Measurements from ENCODE around the gene ZBTB46. TPM values are rescaled to one million over a fixed set of nuclear protein-coding genes. Genes with fewer than 3 reads are reported as not detected.

Gene ZBTB46
- total RNA-seq, 6 experiments from 2014 or later, result 0.38 to 1.1 (median 0.64) TPM

- no peak for TF ChIP-seq CTCF (IDR thresholded peaks at IDR 0.05)
- no peak overlapping the region for H3K27ac Mint-ChIP-seq
- peaks cover 2% of the 10 kb centered on the region for H3K27me3 Mint-ChIP-seq (ENCODE audit: insufficient read depth)
- H3K4me1 Mint-ChIP-seq (ENCODE audit: low read depth), result no peaks in the 10 kb centered on the region
- H3K9me3 Mint-ChIP-seq, result no peaks in the 10 kb centered on the region
- no peak overlapping the region for H3K4me3 Mint-ChIP-seq
- H3K36me3 Mint-ChIP-seq (ENCODE audit: low read depth), result peaks cover 5% of the 10 kb centered on the region; the same call in 1 of the 2 replicates
- DNase-seq, result no peak
These were observed 95.9 kb downstream of the ZBTB46 start for GRCh38 chr20:63734946-63735858.

- no peak for TF ChIP-seq CTCF (IDR thresholded peaks at IDR 0.05)
- Mint-ChIP-seq H3K27ac (no peak overlapping the region), H3K9me3 (no peaks in the 10 kb centered on the region), H3K4me1 (ENCODE audit: low read depth) (no peaks in the 10 kb centered on the region), H3K27me3 (ENCODE audit: insufficient read depth) (peaks cover 2% of the 10 kb centered on the region), H3K36me3 (ENCODE audit: low read depth) (peaks cover 13% of the 10 kb centered on the region), H3K4me3 (no peak overlapping the region)
- DNase-seq, result no peak
These were observed 96.7 kb downstream of the ZBTB46 start for GRCh38 chr20:63734111-63734945.

GRCh38 chr20:63733579-63734081 lies 97.4 kb downstream of the ZBTB46 start:
- Mint-ChIP-seq H3K9me3 (no peaks in the 10 kb centered on the region), H3K4me1 (ENCODE audit: low read depth) (no peaks in the 10 kb centered on the region), H3K27me3 (ENCODE audit: insufficient read depth) (peaks cover 2% of the 10 kb centered on the region), H3K4me3 (no peak overlapping the region), H3K36me3 (ENCODE audit: low read depth) (peaks cover 15% of the 10 kb centered on the region), H3K27ac (no peak overlapping the region)
- TF ChIP-seq CTCF (IDR thresholded peaks at IDR 0.05), result no peak
- DNase-seq, result no peak

GRCh38 chr20:63733117-63733516 lies 97.9 kb downstream of the ZBTB46 start:
- no peak for TF ChIP-seq CTCF (IDR thresholded peaks at IDR 0.05)
- no peaks in the 10 kb centered on the region for H3K9me3 Mint-ChIP-seq
- no peak overlapping the region for H3K27ac Mint-ChIP-seq
- H3K36me3 Mint-ChIP-seq (ENCODE audit: low read depth), result peaks cover 15% of the 10 kb centered on the region
- no peaks in the 10 kb centered on the region for H3K4me1 Mint-ChIP-seq (ENCODE audit: low read depth)
- peaks cover 2% of the 10 kb centered on the region for H3K27me3 Mint-ChIP-seq (ENCODE audit: insufficient read depth)
- no peak overlapping the region for H3K4me3 Mint-ChIP-seq
- no peak for DNase-seq

- no peak overlapping the region for H3K4me3 Mint-ChIP-seq
- DNase-seq, result no peak
- TF ChIP-seq CTCF (IDR thresholded peaks at IDR 0.05), result no peak
- no peaks in the 10 kb centered on the region for H3K9me3 Mint-ChIP-seq
- H3K36me3 Mint-ChIP-seq (ENCODE audit: low read depth), result peaks cover 15% of the 10 kb centered on the region
- peaks cover 2% of the 10 kb centered on the region for H3K27me3 Mint-ChIP-seq (ENCODE audit: insufficient read depth)
- H3K4me1 Mint-ChIP-seq (ENCODE audit: low read depth), result no peaks in the 10 kb centered on the region
- H3K27ac Mint-ChIP-seq, result no peak overlapping the region
These were observed 98.7 kb downstream of the ZBTB46 start for GRCh38 chr20:63732118-63733095.
